Gastrocnemius medialis (tissue), 4 donors: Measurements from ENCODE around the gene EPAS1.

Experiments used
- CTCF ChIP-seq, 5 experiments: fragments of 450-650 bp in 3 of 5; fragments of 200-600 bp in 2 of 5; sonication (generic) in 2 of 5; IDR thresholded peaks in 4 of 5; conservative IDR thresholded peaks in 1 of 5; 1 replicate in 4 of 5; 2 replicates in 1 of 5; pipeline ENCODE4 v1.5.1; 2016 to 2019; ENCODE audit warnings: antibody characterized with exemption in 5 of 5, mild to moderate bottlenecking in 3 of 5, moderate library complexity in 3 of 5
- POLR2A ChIP-seq, 2 donors: fragments of 450-650 bp; IDR thresholded peaks; one replicate each; pipeline ENCODE4 v1.6.1; 2017; ENCODE audit warnings: antibody characterized with exemption in 2 of 2, mild to moderate bottlenecking in 2 of 2, moderate library complexity in 2 of 2

GRCh38 chr2:46262248-46262938 is 34.8 kb upstream of the EPAS1 start:
- TF ChIP-seq CTCF (IDR thresholded peaks at IDR 0.05 in 4 of 5, conservative IDR thresholded peaks at IDR 0.05 in 1 of 5) (no peak), POLR2A (IDR thresholded peaks at IDR 0.05) (no peak)
